ENCODE results near the gene NAA16.
"Not testable (repeated sequence)": the region's sequence is repeated elsewhere in the genome, so short reads cannot be mapped to it uniquely, and the experiment has no call there.

NAA16 gene

DNA sequence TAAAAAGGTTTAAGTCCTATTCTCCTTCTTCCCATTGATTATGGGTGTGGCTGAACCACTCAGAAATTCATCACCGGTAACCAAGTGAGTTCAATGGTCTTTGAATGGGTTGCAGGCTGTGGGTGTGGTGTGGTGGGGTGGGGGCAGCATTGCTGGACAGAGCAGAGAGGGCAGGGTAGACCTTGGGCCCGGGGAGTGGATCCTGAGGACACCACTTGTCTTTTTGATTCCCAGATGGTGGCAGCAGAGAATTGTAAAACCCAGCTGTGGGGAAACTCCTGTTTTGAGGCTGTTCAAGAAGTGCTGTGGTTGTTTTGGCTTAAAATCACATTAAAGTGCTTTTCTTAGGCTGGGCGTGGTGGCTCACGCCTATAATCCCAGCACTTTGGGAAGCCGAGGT is 100.5 kb downstream of the NAA16 start:
- peak; percentile 38 to 53 for DNase-seq

GRCh38 chr13:41413872-41414271 is 102.8 kb downstream of the NAA16 start:
- no peak for DNase-seq

GRCh38 chr13:41416276-41416675 is 105.2 kb downstream of the NAA16 start:
- peak; percentile 14 to 40 for DNase-seq

- no peak for DNase-seq
Observed at GRCh38 chr13:41418027-41418426, 107.0 kb downstream of the NAA16 start.

GRCh38 chr13:41418731-41419130 is 107.7 kb downstream of the NAA16 start:
- no peak for DNase-seq

- DNase-seq: no peak
Observed at GRCh38 chr13:41419206-41419605, 108.1 kb downstream of the NAA16 start.

GRCh38 chr13:41420146-41420545 is 109.1 kb downstream of the NAA16 start:
- no peak for DNase-seq

GRCh38 chr13:41421330-41421729 is 110.3 kb downstream of the NAA16 start:
- DNase-seq: not testable (repeated sequence)

- not testable (repeated sequence) for DNase-seq
Observed at GRCh38 chr13:41421983-41422382, 110.9 kb downstream of the NAA16 start.

GRCh38 chr13:41423259-41423658 is 112.2 kb downstream of the NAA16 start:
- not testable (repeated sequence) for DNase-seq

GRCh38 chr13:41424675-41425074 is 113.6 kb downstream of the NAA16 start:
- DNase-seq: not testable (repeated sequence)

GRCh38 chr13:41426047-41426446 is 115.0 kb downstream of the NAA16 start:
- no peak for DNase-seq
